ENCODE measurements around the gene CRIP1.

- TF ChIP-seq YY1 (IDR thresholded peaks at IDR 0.05; ENCODE audit: insufficient read depth, insufficient read length) (no peak), ZNF274 (IDR thresholded peaks at IDR 0.05; ENCODE audit: low read depth, low read length) (no peak), SUZ12 (IDR thresholded peaks at IDR 0.05; ENCODE audit: extremely low read depth, insufficient read depth, insufficient read length) (no peak)
These were observed 18.7 kb upstream of the CRIP1 start for GRCh38 chr14:105467942-105468471.

All from NT2/D1 (cell line).